ENCODE measurements around the gene SCNN1A. TPM values are rescaled to one million over a fixed set of nuclear protein-coding genes. Genes with fewer than 3 reads are reported as not detected.

SCNN1A gene
- total RNA-seq, 1 experiment from 2014 or later: 17.1 TPM

DNA sequence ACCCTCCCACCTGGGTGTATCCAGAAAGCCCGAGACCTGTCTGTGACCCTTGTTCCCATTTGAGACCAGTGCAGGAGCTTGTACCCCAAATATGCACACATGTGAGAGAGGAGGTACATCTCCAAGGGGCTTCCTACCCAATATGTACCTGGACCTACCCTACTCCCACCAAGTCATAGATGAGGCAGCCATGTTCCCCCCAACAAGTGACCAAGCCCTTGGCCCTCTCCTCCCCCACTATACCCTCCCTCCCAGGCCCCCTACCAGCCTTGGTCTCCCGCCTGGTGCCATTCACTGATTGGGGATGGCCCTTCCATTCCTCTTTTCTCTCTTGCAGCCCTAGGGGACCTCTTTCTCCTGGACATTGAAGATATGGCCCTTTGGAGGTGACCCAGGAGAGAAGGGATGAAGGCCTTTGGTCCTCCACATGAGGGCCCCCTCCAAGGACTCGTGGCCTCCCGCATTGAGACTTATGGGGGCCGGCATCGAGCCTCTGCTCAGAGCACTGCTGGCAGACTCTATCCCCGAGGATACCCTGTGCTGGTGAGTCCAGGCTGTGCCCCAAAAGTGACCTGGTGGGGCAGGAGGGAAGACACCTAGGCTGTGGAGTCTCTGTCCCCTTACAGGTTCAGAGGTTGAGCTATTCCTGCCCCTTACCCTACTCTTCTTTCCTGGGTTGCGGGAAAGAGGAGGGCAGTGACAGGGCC, 63.4 kb downstream of the SCNN1A start:
- Histone ChIP-seq H3K4me3 (ENCODE audit: low read depth in 2 of 2, low read length in 2 of 2) (no peak overlapping the region), H3K27me3 (ENCODE audit: control insufficient read depth, insufficient read depth, low read length) (no peaks in the 10 kb centered on the region), H3K36me3 (ENCODE audit: control insufficient read depth, insufficient read depth, low read length) (no peaks in the 10 kb centered on the region), H3K9me3 (ENCODE audit: control insufficient read depth, insufficient read depth, low read depth, low read length) (no peaks in the 10 kb centered on the region), H3K27ac (ENCODE audit: low read length) (no peak overlapping the region), H3K4me1 (ENCODE audit: control insufficient read depth, insufficient read depth, low read length) (no peaks in the 10 kb centered on the region)
- no TSS peak for BruUV-seq (replicated peaks)
- in situ Hi-C loops (cut with HindIII; ENCODE audit: low pct_unique_long_range_greater_than_20kb, low sequenced_read_pairs) (no loop called here), intact Hi-C loops (cut with micrococcal nuclease; ENCODE audit: unreplicated experiment) (no loop called here)
- ATAC-seq (no peak), DNase-seq (ENCODE audit: low read depth, low spot score) (no peak)
- CTCF ChIA-PET: no interaction called here
- POLR2A ChIA-PET: no interaction called here
- no peak for TF ChIP-seq TCF7L2 (IDR thresholded peaks at IDR 0.05; ENCODE audit: low read depth, low read length)
- TF ChIP-seq POLR2AphosphoS5 (IDR thresholded peaks at IDR 0.05; ENCODE audit: low read depth, low read length): no peak
- no peak for TF ChIP-seq SIN3A (IDR thresholded peaks at IDR 0.05; ENCODE audit: borderline replicate concordance, insufficient read depth, low read depth, low read length)
- TF ChIP-seq, protein P1, sequence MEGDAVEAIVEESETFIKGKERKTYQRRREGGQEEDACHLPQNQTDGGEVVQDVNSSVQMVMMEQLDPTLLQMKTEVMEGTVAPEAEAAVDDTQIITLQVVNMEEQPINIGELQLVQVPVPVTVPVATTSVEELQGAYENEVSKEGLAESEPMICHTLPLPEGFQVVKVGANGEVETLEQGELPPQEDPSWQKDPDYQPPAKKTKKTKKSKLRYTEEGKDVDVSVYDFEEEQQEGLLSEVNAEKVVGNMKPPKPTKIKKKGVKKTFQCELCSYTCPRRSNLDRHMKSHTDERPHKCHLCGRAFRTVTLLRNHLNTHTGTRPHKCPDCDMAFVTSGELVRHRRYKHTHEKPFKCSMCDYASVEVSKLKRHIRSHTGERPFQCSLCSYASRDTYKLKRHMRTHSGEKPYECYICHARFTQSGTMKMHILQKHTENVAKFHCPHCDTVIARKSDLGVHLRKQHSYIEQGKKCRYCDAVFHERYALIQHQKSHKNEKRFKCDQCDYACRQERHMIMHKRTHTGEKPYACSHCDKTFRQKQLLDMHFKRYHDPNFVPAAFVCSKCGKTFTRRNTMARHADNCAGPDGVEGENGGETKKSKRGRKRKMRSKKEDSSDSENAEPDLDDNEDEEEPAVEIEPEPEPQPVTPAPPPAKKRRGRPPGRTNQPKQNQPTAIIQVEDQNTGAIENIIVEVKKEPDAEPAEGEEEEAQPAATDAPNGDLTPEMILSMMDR (IDR thresholded peaks at IDR 0.05): no peak
- TF ChIP-seq, protein P2, sequence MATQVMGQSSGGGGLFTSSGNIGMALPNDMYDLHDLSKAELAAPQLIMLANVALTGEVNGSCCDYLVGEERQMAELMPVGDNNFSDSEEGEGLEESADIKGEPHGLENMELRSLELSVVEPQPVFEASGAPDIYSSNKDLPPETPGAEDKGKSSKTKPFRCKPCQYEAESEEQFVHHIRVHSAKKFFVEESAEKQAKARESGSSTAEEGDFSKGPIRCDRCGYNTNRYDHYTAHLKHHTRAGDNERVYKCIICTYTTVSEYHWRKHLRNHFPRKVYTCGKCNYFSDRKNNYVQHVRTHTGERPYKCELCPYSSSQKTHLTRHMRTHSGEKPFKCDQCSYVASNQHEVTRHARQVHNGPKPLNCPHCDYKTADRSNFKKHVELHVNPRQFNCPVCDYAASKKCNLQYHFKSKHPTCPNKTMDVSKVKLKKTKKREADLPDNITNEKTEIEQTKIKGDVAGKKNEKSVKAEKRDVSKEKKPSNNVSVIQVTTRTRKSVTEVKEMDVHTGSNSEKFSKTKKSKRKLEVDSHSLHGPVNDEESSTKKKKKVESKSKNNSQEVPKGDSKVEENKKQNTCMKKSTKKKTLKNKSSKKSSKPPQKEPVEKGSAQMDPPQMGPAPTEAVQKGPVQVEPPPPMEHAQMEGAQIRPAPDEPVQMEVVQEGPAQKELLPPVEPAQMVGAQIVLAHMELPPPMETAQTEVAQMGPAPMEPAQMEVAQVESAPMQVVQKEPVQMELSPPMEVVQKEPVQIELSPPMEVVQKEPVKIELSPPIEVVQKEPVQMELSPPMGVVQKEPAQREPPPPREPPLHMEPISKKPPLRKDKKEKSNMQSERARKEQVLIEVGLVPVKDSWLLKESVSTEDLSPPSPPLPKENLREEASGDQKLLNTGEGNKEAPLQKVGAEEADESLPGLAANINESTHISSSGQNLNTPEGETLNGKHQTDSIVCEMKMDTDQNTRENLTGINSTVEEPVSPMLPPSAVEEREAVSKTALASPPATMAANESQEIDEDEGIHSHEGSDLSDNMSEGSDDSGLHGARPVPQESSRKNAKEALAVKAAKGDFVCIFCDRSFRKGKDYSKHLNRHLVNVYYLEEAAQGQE (IDR thresholded peaks at IDR 0.05; ENCODE audit: insufficient read depth in 1 of 2, low read depth in 2 of 2, low read length in 1 of 2): no peak

DNA sequence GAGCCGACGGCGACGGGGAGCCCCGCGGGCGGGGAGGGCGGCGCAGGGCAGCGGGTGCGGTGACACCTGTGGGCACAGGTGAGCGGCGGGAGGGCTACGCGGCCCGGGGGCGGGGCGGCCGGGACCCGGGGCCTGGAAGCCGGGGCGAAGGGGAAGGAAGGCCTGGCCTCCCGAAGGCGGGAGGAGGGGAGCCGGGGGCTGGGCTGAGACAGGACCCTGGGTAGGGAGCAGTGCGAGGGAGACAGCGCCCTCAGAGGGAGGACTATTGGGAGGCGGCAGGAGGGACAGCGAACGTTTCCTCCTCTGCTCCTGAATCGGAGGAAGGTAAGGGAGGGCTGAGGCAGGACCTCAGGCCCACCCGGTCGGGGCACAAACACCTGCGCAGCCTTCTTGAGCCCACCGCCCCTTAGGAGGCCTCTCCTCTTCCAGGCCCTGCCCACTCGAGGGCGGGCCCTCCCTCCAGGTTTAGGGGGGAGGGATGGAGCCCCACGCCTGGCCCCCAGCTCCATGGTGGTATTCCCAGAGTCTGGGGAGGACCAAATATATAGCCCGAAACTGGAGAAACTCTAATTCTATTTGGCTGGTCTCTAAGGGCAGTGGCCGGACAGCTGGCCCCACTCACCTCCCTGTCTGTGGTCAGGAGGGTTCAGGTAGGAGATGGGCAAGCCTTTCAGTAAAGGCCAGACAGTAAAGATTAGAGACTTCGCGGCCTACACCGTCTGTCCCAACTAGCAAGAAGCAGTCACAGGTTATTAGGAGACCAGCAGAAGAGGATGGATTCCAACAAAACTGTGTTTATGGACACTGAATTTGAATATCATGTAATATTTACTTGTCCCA, 64.4 kb downstream of the SCNN1A start:
- no peaks in the 10 kb centered on the region for H3K9me3 ChIP-seq (ENCODE audit: control insufficient read depth, insufficient read depth, low read depth, low read length)
- ATAC-seq (no peak), DNase-seq (ENCODE audit: low read depth, low spot score) (no peak)
- in situ Hi-C loops (cut with HindIII; ENCODE audit: low pct_unique_long_range_greater_than_20kb, low sequenced_read_pairs) (no loop called here), intact Hi-C loops (cut with micrococcal nuclease; ENCODE audit: unreplicated experiment) (no loop called here)
- peak overlapping the region; percentile 32 to 35 for H3K4me3 ChIP-seq (ENCODE audit: low read depth in 2 of 2, low read length in 2 of 2)
- POLR2A ChIA-PET: no interaction called here
- CTCF ChIA-PET: no interaction called here
- no peaks in the 10 kb centered on the region for H3K4me1 ChIP-seq (ENCODE audit: control insufficient read depth, insufficient read depth, low read length)
- H3K27ac ChIP-seq (ENCODE audit: low read length): no peak overlapping the region
- no peaks in the 10 kb centered on the region for H3K27me3 ChIP-seq (ENCODE audit: control insufficient read depth, insufficient read depth, low read length)
- no TSS peak for BruUV-seq (replicated peaks)
- TF ChIP-seq, protein P2 (IDR thresholded peaks at IDR 0.05; ENCODE audit: insufficient read depth in 1 of 2, low read depth in 2 of 2, low read length in 1 of 2): no peak
- TF ChIP-seq SIN3A (IDR thresholded peaks at IDR 0.05; ENCODE audit: borderline replicate concordance, insufficient read depth, low read depth, low read length): no peak
- no peak for TF ChIP-seq TCF7L2 (IDR thresholded peaks at IDR 0.05; ENCODE audit: low read depth, low read length)
- TF ChIP-seq, protein P1 (IDR thresholded peaks at IDR 0.05): no peak
- TF ChIP-seq POLR2AphosphoS5 (IDR thresholded peaks at IDR 0.05; ENCODE audit: low read depth, low read length): no peak
- H3K36me3 ChIP-seq (ENCODE audit: control insufficient read depth, insufficient read depth, low read length): no peaks in the 10 kb centered on the region
